Pulmonary artery endothelial cell (primary cell): Measurements from ENCODE around the gene TMEM167B. TPM values are rescaled to one million over a fixed set of nuclear protein-coding genes. Genes with fewer than 3 reads are reported as not detected.

Experiments
- total RNA-seq: library from RNA; depleted of rRNA; stranded (reverse); fragments of >200 nt; gene quantifications from 2 replicates; pipeline ENCODE4 v1.2.3, GENCODE V29; 2014

Gene TMEM167B
- total RNA-seq, 1 donor from 2014 or later, result 29.6 TPM

Other genes with a start within 250 kb of the TMEM167B start
- not detected in 2 replicates for gene AKNAD1, start 233.7 kb upstream of the TMEM167B start, total RNA-seq
- 15.2 and 27.4 TPM in 2 replicates for gene GPSM2, start 213.8 kb upstream of the TMEM167B start, total RNA-seq
- 27.4 and 31.1 TPM in 2 replicates for gene CLCC1, start 127.3 kb upstream of the TMEM167B start, total RNA-seq
- gene WDR47, start 48.7 kb upstream of the TMEM167B start, total RNA-seq, result 18.7 and 21.2 TPM in 2 replicates
- 68.0 and 145 TPM in 2 replicates for gene TAF13, start 14.8 kb upstream of the TMEM167B start, total RNA-seq
- gene ELAPOR1, start 23.4 kb downstream of the TMEM167B start, total RNA-seq, result 0.21 and 0.26 TPM in 2 replicates
- 232 and 251 TPM in 2 replicates for gene SARS1, start 123.2 kb downstream of the TMEM167B start, total RNA-seq
- gene CELSR2, start 158.8 kb downstream of the TMEM167B start, total RNA-seq, result 1.1 and 1.3 TPM in 2 replicates
- 5.5 and 12.8 TPM in 2 replicates for gene PSRC1, start 192.4 kb downstream of the TMEM167B start, total RNA-seq
- gene MYBPHL, start 216.2 kb downstream of the TMEM167B start, total RNA-seq, result not detected in 2 replicates